Measurements from ENCODE around the gene XPNPEP2.

Gene XPNPEP2

GRCh38 chrX:129747533-129747932, 8.8 kb downstream of the XPNPEP2 start:
- peak in 1 of 10 donors; percentile 22 for DNase-seq
- intact Hi-C loops (cut with DNase I), result no loop called here

GRCh38 chrX:129748305-129748704, 9.5 kb downstream of the XPNPEP2 start:
- no peak for DNase-seq
- intact Hi-C loops (cut with DNase I), result no loop called here

- no peak for DNase-seq
- intact Hi-C loops (cut with DNase I), result no loop called here
These were observed 10.3 kb downstream of the XPNPEP2 start for GRCh38 chrX:129749069-129749468.

- DNase-seq, result no peak
- intact Hi-C loops (cut with DNase I), result no loop called here
These were observed 12.2 kb downstream of the XPNPEP2 start for GRCh38 chrX:129750971-129751370.

- DNase-seq, result peak in 1 of 10 donors; percentile 76
- intact Hi-C loops (cut with DNase I), result no loop called here
These were observed 15.6 kb downstream of the XPNPEP2 start for GRCh38 chrX:129754056-129755024.

GRCh38 chrX:129755779-129756650, 17.2 kb downstream of the XPNPEP2 start:
- intact Hi-C loops (cut with DNase I), result no loop called here
- peak in 1 of 10 donors; percentile 76 for DNase-seq

GRCh38 chrX:129759576-129760061, 20.8 kb downstream of the XPNPEP2 start:
- DNase-seq, result peak in 7 of 10 donors; percentile 17 to 90 (median 53)

GRCh38 chrX:129760155-129760554, 21.4 kb downstream of the XPNPEP2 start:
- intact Hi-C loops (cut with DNase I), result no loop called here
- peak in 2 of 10 donors; percentile 12 to 70 for DNase-seq

More at GRCh38 chrX:129759576-129760061, 20.8 kb downstream of the XPNPEP2 start:
- intact Hi-C loops (cut with DNase I), result no loop called here

- peak in 2 of 10 donors; percentile 8 to 63 for DNase-seq
- intact Hi-C loops (cut with DNase I), result no loop called here
These were observed 22.2 kb downstream of the XPNPEP2 start for GRCh38 chrX:129760981-129761380.

GRCh38 chrX:129761596-129761995, 22.8 kb downstream of the XPNPEP2 start:
- intact Hi-C loops (cut with DNase I), result no loop called here
- DNase-seq, result peak in 3 of 10 donors; percentile 6 to 29 (median 24)

- intact Hi-C loops (cut with DNase I), result no loop called here
- peak in 2 of 10 donors; percentile 40 to 81 for DNase-seq
These were observed 23.7 kb downstream of the XPNPEP2 start for GRCh38 chrX:129762448-129762847.

GRCh38 chrX:129763666-129764065, 24.9 kb downstream of the XPNPEP2 start:
- DNase-seq, result no peak
- intact Hi-C loops (cut with DNase I), result no loop called here

GRCh38 chrX:129768186-129768585, 29.4 kb downstream of the XPNPEP2 start:
- DNase-seq, result peak in 3 of 10 donors; percentile 33 to 67 (median 53)
- intact Hi-C loops (cut with DNase I), result no loop called here

- intact Hi-C loops (cut with DNase I), result no loop called here
- peak in 3 of 10 donors; percentile 10 to 65 (median 50) for DNase-seq
These were observed 30.0 kb downstream of the XPNPEP2 start for GRCh38 chrX:129768586-129769466.

GRCh38 chrX:129769467-129770154, 30.8 kb downstream of the XPNPEP2 start:
- DNase-seq, result peak in 3 of 10 donors; percentile 20 to 28 (median 23)
- intact Hi-C loops (cut with DNase I), result no loop called here

- DNase-seq, result peak in 2 of 10 donors; percentile 56 to 59
These were observed 32.7 kb downstream of the XPNPEP2 start for GRCh38 chrX:129771266-129771995.

GRCh38 chrX:129772796-129773431, 34.1 kb downstream of the XPNPEP2 start:
- intact Hi-C loops (cut with DNase I), result no loop called here
- DNase-seq, result peak in 6 of 10 donors; percentile 11 to 86 (median 42)

More at GRCh38 chrX:129771266-129771995, 32.7 kb downstream of the XPNPEP2 start:
- intact Hi-C loops (cut with DNase I), result no loop called here

Data from posterior cingulate gyrus (tissue), 11 donors.